COR-L47 (cell line): ENCODE data around the gene DBF4B.
"Not testable (repeated sequence)": the region's sequence is repeated elsewhere in the genome, so short reads cannot be mapped to it uniquely, and the experiment has no call there.

Experiments
- DNase-seq: peaks from one replicate; lab custom pipeline; 2025; lab: John Stamatoyannopoulos, UW

Gene DBF4B, protein sequence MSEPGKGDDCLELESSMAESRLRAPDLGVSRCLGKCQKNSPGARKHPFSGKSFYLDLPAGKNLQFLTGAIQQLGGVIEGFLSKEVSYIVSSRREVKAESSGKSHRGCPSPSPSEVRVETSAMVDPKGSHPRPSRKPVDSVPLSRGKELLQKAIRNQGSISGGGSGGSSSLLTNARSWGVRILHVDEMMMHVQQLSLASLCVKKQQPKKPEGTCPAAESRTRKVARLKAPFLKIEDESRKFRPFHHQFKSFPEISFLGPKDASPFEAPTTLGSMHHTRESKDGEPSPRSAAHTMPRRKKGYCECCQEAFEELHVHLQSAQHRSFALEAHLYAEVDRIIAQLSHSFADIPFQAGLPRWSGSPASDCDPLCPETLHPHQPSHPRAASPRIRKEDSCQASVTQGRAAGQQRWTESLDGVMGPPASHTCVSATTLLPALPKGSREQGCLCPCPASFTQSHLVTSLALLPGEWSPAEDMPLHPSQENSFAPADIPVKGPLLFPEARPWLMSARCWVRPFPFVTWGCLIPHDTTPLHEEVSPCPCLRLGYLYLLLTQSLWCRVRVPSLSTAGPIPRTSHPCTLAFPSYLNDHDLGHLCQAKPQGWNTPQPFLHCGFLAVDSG

DNA sequence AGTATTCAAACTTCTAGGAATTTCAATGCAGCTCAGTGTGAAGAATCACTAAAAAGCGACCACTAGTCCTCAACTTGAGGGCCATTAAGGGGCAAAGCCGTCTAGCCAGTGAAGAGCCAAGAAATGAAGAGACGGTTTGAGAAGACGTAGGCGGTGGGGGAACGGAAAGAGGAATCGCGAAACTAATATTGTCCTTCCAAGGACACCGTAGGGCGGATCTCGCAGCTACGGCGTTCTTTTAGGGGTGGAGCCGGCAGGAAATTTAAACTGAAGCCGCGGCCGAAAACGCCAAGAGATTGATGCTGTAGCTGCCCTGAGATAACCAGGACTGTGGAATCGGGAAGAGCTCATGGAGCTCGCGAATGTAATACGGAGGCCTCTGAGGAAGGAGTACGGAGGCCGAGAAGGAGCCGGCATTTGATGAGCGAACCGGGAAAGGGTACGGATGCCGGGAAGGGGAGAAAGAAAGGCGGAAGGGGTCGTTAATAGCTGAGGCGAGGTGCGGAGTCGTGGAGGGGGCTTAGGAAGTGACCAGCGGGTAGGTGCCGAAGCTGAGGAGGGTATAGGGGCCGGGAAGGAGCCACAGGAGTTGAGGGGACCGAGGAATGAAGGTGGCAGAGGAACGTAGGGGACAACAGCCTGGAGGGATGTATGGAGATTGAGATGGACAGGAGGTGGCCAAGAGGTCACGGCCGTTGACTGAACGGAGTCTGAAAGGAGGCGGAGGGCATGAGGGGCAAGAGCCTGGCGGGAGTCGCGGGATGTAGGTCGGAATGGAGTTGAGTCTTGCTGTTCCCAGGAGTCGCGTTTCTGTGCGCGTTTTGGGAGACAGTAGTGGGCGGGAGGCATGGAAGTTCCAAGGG lies at the start of gene DBF4B:
TSS of gene DBF4B (plus strand) at position 265 of the 863 bp plus-strand sequence. CDS start at position 421, 156 bp downstream.
- peak; percentile 87 for DNase-seq

DNA sequence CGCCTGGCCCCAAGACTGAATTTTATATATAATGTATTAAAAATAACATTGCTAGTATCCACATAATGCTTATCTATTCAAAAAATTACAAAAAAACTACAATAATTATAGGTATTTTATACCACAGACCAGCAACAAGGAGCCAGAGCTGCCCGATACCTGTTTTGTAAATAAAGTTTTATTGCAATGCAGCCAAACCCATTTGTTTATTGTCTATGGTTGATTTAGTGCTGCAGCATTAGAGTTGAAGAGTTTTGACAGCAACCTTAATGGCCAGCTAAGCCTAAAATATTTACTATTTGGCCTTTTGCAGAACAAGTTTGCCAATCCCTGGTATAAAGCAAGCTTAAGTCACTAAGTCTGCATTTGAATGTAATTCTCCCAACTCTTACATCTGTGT lies 46.6 kb upstream of the DBF4B start:
- DNase-seq = no peak

DNA sequence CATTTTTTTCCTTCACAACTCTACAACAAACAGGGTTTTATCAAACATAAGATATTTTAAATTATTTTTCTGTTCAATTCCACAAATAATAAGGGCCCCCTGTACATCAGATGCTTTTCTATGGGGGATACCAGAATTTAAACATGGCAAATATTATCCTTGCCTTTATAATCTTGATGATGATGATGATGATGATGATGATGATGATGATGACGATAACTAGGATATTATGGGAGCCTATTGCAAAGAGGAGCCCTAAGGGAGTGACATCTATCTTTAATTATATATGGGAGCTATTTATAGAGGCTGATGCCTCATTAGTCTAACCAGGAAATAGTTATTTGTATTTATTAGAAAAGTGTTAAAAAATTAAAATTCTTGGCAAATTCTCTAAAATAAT lies 45.4 kb upstream of the DBF4B start:
- no peak for DNase-seq

DNA sequence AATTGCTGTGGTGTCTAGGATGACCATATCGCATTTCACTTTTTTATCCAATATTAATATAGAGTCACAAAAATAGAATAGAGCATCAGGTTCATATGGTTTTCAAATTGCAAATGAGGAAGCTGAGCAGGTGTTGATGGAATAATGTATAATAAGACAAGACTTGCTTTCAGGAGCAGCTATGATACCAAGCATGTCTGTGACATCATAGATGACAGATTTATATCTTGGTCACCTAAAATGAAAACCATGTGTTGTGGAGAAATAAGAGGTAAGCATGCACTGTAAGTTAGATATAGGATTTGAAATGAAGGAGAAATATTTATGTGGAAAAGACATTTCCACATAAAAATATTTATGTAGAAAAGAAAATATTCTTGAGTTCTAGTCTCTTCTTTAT lies 43.6 kb upstream of the DBF4B start:
- DNase-seq = no peak

DNA sequence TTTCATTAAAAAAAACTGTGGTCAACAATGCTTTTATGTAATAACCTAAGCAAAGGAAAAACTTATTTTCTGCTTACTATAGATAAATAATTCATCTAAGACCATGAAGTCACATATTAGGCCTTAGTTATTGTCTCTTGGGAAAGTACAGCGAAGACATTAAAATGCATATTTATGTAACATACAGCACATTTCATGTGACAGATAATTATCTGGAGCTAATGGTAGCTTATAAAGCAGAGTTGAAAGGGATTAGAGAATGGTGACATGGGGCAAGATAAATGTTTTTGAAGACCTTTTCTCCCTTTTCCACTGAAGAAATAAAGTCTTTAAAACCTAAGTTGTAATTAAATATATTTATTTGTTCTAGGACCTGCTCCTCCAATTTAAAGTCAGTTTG lies 42.5 kb upstream of the DBF4B start:
- DNase-seq = no peak

DNA sequence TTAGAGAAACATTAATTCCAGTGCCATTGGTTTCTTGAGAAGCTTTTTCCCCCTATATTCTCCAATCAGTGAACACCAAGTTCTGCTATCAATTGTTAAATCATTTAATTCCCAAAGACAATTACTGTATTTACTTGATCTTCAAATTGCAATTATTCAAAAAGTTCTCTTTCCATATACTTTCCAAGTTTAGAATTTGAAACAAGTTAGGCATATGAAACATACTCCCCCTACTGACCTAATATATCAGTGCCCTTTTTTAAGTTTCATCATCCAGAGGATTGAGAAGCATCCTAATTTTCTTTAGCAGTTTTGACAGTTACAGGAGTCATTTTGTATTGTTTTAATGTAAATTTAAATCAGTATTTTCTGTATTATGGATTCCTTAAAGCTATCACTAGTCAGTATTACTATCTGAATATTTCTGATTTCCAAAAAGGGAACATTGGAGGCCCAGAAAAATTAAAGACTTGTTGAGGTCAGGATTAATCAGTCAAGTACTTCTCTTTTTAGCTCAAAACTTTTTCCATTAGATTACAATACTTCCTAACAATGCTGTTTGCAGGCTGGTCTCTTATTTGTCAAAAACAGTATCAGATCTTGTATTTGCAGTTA lies 35.9 kb upstream of the DBF4B start:
- DNase-seq = no peak

DNA sequence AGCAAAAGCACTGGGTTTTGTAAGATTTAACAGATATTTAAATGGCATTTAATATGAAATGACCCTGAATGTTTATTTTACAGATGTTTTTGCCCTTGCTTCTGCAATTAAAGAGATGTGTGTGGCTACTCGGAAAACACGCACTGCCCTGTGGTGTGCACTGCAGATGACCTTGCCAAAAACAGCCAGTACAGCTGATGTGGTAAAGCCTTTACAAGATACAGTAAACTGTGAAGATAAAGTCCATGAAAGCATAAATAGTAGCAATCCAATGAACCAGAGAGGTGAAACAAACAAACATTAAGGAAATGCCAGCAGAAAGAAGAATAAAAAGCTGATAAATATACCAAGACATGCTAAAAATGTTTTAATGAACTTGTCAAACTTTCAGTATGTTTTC lies 34.6 kb upstream of the DBF4B start:
- no peak for DNase-seq

DNA sequence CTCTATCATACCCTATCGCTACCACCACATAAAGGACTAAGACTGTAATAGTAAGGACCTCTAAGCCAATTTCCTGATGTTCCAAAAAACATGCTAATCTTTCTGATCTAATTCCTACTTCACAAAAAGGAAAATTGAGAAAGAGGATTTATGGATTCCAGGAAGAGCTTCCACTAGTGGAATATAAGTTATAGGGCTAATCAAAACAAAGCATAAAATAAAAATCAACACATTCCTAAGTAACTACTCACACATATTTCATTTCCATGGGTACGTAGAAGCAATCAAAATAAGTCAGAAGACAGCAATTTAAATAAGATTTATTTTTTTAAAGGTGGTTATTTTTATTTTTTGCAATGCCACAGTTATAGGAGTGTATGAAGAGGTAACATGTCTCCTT lies 31.3 kb upstream of the DBF4B start:
- DNase-seq = no peak

DNA sequence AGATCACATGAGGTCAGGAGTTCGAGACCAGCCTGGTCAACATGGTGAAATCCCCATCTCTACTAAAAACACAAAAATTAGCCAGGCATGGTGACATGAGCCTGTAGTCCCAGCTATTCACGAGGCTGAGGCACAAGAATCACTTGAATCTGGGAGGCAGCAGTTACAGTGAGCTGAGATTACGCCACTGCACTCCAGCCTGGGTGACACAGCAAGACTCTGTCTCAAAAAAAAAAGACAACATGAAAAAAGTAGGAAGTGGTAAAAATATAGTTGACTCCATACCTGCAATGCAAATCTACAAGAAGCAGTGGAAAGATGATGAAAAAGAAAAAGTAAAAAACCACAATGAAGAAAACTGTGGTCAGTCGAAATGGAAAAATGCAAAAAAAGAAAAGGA lies 25.2 kb upstream of the DBF4B start:
- not testable (repeated sequence) for DNase-seq

DNA sequence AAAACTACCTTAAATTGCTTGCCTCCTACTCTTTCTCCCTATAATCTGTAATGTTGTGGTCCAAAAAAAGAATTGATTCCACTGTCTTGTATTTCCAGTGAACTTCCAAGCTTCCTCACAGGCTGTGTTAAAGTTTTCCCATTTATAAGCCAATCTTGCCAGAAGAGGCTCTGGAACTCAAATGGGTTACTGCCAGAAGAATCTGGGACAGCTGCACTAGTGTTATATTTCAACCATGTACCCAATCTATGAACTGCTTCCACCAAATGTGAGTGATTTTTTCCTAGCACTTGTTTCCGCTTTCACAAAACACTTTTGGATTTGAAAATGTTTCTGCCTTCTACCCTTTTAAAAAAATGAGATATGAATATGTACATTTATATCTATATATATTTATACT lies 20.7 kb upstream of the DBF4B start:
- DNase-seq = no peak

DNA sequence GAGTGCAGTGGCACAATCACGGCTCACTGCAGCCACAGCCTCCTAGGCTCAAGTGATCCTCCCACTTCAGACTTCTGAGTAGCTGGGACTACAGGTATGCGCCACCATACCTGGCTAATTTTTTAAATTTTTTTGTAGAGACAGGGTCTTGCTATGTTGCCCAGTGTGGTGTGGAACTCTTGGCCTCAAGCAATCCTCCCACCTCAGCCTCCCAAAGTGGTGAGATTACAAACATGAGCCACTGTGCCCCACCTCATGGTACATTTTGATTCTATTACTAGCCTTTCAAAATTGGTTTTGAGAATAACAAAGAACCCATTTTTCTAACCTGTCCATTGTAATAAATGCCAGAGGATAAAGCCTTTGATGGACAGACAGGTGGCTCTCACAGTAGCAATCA lies 20.3 kb upstream of the DBF4B start:
- DNase-seq = no peak

DNA sequence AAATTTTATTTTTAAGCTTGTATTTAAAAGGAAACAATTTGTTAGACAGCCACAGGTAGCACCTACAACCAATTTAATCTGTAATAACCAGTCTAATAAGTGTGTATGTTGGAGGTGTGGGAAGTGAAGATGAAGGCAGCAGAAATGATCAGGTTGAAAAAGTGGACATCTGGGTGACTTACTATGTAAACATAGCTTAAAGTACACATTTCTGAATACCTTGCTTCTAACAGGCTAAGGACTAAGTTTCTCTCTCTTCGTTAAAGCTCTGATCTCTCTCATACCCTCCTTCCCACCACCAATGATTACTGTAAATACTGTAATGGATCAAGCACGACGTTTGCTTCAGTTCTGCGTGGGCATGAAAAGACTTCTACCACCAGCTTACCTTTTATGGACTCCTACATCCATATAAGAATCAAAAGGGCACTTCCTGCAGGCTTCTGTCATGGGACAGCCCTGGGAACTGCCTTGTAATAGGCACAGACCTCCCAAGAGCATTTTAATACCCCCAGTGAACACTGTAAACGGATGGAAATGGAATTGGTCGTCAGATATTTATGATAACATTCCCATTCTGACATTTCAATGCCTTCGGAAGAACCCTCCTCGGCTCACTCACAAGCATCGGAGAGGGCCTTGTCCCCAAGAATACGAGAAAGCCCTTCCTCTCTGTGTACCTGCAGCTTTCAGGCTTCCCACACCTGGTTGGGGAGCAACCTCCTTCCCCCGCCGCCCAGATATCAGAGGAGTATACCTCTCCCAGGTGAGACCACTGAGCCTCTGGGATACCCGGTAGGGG lies 19.6 kb upstream of the DBF4B start:
- no peak for DNase-seq

DNA sequence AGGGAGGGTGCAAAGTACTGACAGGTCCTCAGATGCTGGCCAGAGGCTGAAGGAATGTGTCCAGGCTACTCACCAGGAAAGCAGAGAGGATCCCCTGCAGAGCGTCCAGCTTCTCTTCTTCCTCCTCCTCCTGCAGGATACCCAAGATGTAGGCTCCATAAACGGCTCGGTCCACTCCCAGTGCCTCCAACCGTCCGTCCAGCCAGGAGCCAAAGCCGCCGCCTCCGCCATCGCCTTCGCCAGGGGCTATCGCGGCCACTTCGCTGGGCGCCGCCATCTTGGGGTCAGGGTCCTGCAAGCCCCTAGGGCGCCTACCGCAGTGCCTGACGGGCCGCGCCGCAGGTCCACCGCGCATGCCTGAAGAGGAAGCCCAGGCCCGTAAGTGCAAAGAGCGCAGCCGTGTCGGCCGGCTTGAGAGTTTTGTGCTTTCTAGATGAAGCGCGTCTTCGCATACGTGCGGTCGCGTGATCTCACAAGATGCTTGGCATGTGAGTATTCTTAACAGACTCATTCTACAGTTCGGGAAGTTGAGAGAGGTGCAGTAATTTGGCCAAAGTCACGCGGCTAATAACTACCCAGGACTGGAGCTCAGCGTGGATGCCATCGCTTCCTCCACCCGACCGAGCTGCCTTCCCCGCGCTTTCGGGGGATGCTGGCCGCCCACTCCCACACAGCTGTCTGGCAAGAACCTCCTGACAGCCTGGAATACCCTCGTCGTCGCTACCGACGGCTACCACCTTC lies 18.8 kb upstream of the DBF4B start, which contains the start of gene CCDC43:
TSS of gene CCDC43 (minus strand) at position 300 of the 741 bp plus-strand sequence. CDS start at position 277, 23 bp downstream.
- peak; percentile 78 for DNase-seq

DNA sequence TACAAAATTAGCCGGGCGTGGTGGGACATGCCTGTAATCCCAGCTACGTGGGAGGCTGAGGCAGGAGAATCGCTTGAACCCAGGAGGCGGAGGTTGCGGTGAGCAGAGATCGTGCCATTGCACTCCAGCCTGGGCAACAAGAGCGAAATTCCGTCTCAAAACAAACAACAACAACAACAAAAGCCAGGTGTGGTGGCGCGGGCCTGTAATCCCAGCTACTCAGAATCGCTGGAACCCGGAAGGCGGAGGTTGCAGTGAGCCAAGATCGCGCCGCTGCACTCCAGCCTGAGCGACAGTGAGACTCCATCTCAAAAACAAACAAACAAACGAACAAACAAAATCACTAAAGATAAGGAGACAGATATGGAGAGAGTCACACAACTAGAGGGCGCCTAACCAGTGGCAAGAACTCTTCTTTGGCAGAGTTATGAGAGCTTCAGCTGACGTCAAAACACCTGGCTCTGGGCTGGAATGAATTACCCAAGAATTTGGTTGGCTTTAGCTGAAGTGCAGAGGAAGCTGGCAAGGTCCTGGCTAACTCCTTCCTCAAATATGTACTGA lies 17.6 kb upstream of the DBF4B start:
- not testable (repeated sequence) for DNase-seq

DNA sequence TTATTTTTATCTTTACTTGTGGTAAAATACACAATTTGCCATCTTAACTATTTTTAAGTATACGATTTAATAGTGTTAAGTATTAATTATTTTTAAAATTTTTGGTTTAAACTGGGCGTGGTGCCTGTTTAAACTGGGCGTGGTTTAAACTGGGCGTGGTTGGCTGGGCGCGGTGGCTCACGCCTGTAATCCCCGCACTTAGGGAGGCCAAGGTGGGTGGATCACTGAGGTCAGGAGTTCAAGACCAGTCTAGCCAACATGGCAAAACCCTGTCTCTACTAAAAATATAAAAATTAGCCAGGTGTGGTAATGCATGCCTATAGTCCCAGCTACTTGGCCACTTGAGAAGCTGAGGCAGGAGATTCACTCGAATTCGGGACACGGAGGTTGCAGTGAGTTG lies 14.9 kb upstream of the DBF4B start:
- DNase-seq = no peak

DNA sequence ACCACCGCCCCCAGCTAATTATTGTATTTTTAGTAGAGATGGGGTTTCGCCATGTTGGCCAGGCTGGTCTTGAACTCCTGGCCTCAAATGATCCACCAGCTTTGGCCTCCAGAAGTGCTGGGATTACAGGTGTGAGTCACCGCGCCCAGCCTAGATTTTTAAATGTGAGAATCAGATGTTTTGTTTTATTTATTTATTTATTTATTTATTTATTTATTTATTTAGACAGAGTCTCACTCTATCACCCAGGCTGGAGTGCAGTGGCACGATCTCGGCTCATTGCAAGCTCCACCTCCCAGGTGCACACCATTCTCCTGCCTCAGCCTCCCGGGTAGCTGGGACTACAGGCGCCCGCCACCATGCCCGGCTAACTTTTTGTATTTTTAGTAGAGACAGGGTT lies 8.2 kb upstream of the DBF4B start:
- not testable (repeated sequence) for DNase-seq

DNA sequence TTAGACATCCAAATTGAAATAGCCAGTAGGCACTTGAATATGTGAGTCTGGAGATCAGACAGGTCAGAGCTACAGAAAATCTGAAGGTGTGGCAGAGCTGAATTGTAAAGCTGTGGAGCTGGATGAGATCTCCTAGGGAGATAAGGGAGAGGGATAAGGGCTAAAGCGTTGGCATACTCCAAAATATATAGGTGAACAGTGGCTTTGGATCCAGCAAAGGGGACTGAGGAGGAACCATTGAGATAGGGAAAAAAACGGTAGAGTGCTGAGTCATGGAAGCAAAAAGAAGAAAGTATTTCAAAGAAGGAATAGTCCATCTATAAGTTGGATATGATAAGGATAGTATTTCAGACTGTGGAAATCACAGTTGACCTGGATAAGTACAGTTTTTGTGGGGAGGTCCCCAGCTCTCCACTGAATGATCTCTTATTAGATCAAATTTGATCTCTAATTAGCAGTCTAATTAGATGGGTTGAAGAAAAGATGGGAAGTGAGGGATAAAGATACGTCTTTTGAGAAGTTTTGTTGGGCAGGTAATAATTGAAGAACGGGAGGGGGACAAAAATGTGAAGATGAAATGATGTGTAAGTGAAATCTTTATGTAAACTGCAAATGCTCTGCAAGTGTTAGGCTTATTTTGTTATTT lies 587 bp upstream of the DBF4B start:
- DNase-seq = no peak

DNA sequence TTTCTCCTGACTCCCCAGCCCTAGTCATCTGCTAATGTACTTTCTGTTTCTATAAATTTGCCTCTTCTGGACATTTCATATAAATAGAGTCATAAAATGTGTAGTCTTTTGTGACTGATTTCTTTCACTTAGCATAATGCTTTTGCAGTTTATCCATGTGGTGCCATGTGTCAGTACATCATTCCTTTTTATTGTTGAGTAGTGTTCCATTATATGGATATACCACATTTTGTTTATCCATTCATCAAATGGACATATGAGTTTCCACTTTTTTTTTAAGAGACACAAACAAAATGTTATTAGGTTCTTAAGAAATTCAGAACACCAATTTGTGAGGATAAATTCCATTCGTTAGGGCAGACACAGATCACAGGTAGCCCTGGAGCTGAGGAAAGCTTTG lies 11.0 kb downstream of the DBF4B start:
- DNase-seq = no peak

DNA sequence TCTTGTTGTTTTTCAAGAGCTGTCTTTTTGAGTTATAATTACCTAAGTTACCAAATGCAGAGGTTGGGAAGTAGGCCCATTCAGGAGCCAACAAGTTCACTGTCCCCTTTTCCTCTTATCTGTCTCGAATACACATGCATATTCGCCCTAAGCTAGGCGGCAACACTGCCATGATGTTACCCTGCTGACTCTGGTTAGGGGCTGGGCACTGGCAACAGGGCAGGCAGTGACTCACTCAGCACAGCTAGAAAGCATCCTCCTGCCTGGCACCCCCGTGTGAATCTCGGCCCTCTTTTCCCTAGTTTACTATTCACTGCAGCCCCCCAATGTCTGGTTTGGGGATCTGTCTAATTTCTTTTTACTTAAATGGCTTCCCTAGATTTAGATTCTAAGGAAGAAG lies 13.8 kb downstream of the DBF4B start:
- DNase-seq = no peak

DNA sequence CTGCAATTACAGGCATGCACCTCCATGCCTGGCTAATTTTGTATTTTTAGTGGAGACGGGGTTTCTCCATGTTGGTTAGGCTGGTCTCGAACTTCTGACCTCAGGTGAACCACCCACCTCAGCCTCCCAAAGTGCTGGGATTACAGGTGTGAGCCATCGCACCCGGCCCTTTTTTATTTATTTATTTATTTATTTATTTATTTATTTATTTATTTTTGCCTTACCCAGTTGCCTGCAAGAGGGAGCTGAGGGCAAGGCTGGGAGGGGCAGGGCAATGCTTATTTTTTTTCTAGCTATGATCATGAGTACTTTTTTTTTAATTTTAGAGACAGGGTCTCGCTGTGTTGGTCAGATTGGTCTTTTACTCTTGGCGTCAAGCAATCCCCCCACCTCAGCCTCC lies 17.7 kb downstream of the DBF4B start:
- not testable (repeated sequence) for DNase-seq
